ENCODE measurements around the gene CBX4. TPM values are rescaled to one million over a fixed set of nuclear protein-coding genes. Genes with fewer than 3 reads are reported as not detected.

CBX4 gene
- total RNA-seq, 2 experiments from 2014 or later, result 98.9 to 110 TPM

DNA sequence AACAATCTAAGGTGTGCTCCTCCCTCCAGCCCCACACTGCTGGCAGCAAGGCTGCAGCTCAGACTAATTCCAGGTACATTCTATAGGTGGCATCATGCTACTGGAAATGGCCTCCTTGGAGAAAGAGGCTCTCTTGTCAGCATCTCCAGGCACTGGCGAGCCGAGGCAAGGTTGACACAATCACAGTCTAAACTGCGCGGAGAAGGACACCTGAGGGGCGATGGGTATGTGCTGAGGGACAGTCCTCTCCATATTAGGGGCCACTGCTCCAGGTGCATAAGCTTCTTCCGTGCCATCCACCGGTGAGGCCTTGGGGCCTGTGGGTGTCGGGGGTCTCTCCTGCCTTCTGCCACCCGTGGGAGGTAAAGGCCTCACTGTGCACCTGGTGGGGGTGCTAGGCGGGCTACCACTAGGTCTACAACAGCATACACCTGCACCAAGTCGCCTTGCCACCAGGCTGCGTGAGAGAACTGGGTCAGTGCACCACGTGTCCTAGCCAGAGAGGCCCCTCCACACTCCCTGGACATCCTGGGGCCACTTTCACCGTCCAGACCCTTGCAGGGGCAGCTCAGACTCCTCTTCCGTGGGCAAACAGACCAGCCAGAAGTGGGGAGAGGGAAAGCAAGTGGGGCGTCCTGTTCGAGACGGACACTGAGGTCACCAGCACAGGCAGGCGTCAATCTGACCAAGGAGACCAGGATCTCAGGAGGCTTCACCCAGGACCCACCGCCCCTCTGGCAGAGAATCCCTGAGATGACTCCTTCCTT, 30.3 kb downstream of the CBX4 start:
- Histone ChIP-seq H3K79me2 (ENCODE audit: insufficient read depth, low read depth, low read length) (no peaks in the 10 kb centered on the region), H3K9me3 (ENCODE audit: low read length) (no peaks in the 10 kb centered on the region), H3K36me3 (ENCODE audit: insufficient read depth, low read length) (no peaks in the 10 kb centered on the region), H3K4me3 (ENCODE audit: low read depth, low read length, poor library complexity, severe bottlenecking) (no peak overlapping the region), H3K27ac (ENCODE audit: low read depth, low read length, poor library complexity, severe bottlenecking) (no peak overlapping the region), H4K20me1 (ENCODE audit: insufficient read depth, low read length) (0 out of 2 replicates have a peak, but pooled peaks cover 4% of the 10 kb centered on the region), H3K4me1 (ENCODE audit: insufficient read depth, low read length, poor library complexity, severe bottlenecking) (peaks cover 38% of the 10 kb centered on the region), H2AFZ (ENCODE audit: low read length) (no peak overlapping the region), H3K9me2 (ENCODE audit: insufficient read depth, low read length) (no peaks in the 10 kb centered on the region), H3K4me2 (ENCODE audit: low read length) (no peak overlapping the region)
- peak; percentile 64 for DNase-seq (ENCODE audit: low spot score)
- intact Hi-C loops (cut with micrococcal nuclease; ENCODE audit: unreplicated experiment), result no loop called here
- ChIA-PET POLR2A (interaction anchor here (1.3 kb wide), 1 partner anchor 12 kb away, joined by 3 read pairs; the partner anchor contains the start of gene CBX8), CTCF (ENCODE audit: unreplicated experiment) (interaction anchor here (1.1 to 1.2 kb wide), 2 partner anchors 30 to 162 kb away, joined by 3 to 4 read pairs; partner anchors contain the start of gene CBX4)
- no TSS peak for BruUV-seq (replicated peaks)
- TF ChIP-seq EZH2phosphoT487 (IDR thresholded peaks at IDR 0.05; ENCODE audit: borderline replicate concordance, low read depth, low read length), result peak; percentile 87; the same call in 1 of the 2 replicates
- TF ChIP-seq, protein P1, sequence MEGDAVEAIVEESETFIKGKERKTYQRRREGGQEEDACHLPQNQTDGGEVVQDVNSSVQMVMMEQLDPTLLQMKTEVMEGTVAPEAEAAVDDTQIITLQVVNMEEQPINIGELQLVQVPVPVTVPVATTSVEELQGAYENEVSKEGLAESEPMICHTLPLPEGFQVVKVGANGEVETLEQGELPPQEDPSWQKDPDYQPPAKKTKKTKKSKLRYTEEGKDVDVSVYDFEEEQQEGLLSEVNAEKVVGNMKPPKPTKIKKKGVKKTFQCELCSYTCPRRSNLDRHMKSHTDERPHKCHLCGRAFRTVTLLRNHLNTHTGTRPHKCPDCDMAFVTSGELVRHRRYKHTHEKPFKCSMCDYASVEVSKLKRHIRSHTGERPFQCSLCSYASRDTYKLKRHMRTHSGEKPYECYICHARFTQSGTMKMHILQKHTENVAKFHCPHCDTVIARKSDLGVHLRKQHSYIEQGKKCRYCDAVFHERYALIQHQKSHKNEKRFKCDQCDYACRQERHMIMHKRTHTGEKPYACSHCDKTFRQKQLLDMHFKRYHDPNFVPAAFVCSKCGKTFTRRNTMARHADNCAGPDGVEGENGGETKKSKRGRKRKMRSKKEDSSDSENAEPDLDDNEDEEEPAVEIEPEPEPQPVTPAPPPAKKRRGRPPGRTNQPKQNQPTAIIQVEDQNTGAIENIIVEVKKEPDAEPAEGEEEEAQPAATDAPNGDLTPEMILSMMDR (conservative IDR thresholded peaks at IDR 0.05; ENCODE audit: low read length), result peak; percentile 74

DNA sequence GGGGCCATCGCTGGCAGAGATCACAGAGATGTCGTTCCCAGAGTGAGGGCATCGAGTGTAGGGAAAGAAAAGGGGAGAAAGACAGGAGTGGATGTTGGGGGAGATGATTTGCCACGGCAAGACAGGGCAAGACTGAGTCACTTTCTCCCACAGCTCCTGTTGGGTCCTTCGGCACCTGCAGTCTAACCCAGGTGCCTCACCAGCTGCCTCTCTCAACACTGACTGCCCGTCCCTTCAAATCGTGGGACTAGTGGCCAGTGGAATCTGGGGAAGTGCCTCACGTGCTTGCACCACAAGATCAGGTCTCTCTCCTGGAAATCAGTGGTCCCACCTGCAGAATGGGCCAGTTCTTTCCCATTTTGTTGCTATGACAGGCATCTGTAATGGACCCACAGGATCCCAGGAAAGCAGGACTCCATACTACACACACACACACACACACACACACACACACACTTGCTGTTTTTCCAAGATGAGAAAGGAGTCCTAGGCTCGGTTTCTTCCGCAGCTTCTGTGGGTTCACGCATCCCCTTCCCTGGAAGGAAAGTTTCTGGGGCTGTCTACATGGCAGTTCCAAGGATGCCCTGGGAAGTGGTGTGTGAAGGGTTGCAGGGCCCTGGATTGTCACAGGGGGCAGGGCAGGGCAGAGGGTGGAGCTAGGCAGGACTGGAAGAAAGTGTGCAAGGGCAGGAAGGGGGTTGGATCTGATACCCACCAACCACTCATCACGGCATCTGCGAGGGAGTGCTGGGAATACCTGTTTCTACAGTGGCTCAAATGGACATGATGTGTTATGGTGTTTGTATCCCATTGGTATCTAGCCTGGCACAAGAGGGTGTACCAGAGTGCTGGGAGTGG, 32.1 kb downstream of the CBX4 start:
- no TSS peak for BruUV-seq (replicated peaks)

More for the DNA sequence above, 32.1 kb downstream of the CBX4 start:
- Histone ChIP-seq H3K79me2 (ENCODE audit: insufficient read depth, low read depth, low read length) (no peaks in the 10 kb centered on the region), H3K4me1 (ENCODE audit: insufficient read depth, low read length, poor library complexity, severe bottlenecking) (peaks cover 32% of the 10 kb centered on the region), H3K27ac (ENCODE audit: low read depth, low read length, poor library complexity, severe bottlenecking) (no peak overlapping the region), H3K9me2 (ENCODE audit: insufficient read depth, low read length) (no peaks in the 10 kb centered on the region), H3K9me3 (ENCODE audit: low read length) (no peaks in the 10 kb centered on the region), H2AFZ (ENCODE audit: low read length) (no peak overlapping the region), H3K4me2 (ENCODE audit: low read length) (no peak overlapping the region), H4K20me1 (ENCODE audit: insufficient read depth, low read length) (0 out of 2 replicates have a peak, but pooled peaks cover 4% of the 10 kb centered on the region), H3K36me3 (ENCODE audit: insufficient read depth, low read length) (no peaks in the 10 kb centered on the region), H3K4me3 (ENCODE audit: low read depth, low read length, poor library complexity, severe bottlenecking) (no peak overlapping the region)
- intact Hi-C loops (cut with micrococcal nuclease; ENCODE audit: unreplicated experiment), result no loop called here
- no peak for TF ChIP-seq EZH2phosphoT487 (IDR thresholded peaks at IDR 0.05; ENCODE audit: borderline replicate concordance, low read depth, low read length)
- TF ChIP-seq, protein P1 (conservative IDR thresholded peaks at IDR 0.05; ENCODE audit: low read length), result no peak
- CTCF ChIA-PET (ENCODE audit: unreplicated experiment), result interaction anchor here (0.6 kb wide), 1 partner anchor 558 kb away, joined by 3 read pairs; no protein-coding TSS in a partner anchor
- no peak for DNase-seq (ENCODE audit: low spot score)
- POLR2A ChIA-PET, result interaction anchor here (0.6 to 0.9 kb wide), 2 partner anchors 22 to 32 kb away, joined by 4 read pairs; partner anchors contain the start of gene CBX4

Data from OCI-LY7 (cell line).